H1 (cell line): ENCODE results near the gene ERICH2. TPM values are rescaled to one million over a fixed set of nuclear protein-coding genes. Genes with fewer than 3 reads are reported as not detected.
"Not testable (repeated sequence)": the region's sequence is repeated elsewhere in the genome, so short reads cannot be mapped to it uniquely, and the experiment has no call there.

Source experiments
- CTCF ChIA-PET: fragments of 300-600 bp; sonication (Branson Sonifier 250); formaldehyde crosslinking; loops from one replicate; lab custom pipeline; 2021; ENCODE audit not compliant: partially characterized antibody; lab: Charles Lee
- POLR2A ChIA-PET: fragments of 300-600 bp; sonication (Branson Sonifier 250); formaldehyde crosslinking; loops from one replicate; lab custom pipeline; 2021; ENCODE audit warnings: inconsistent platforms; ENCODE audit not compliant: partially characterized antibody; lab: Charles Lee
- DNase-seq, 2 experiments: peaks; one replicate each; pipeline versions ENCODE4 v3.0.0 to v3.0.0-alpha.2; 2010 to 2022; ENCODE audit warnings: low spot score in 2 of 2, low read depth in 1 of 2, mixed read lengths in 1 of 2
- FAIRE-seq: peaks from 2 replicates; lab custom pipeline; 2011; peaks lifted over from hg19 to GRCh38; lab: Jason Lieb, UNC
- H2AFZ ChIP-seq: 2 replicates; pipeline ENCODE4 v1.8.1; 2012; ENCODE audit warnings: low read length, inconsistent platforms
- H2AK5ac ChIP-seq: 2 replicates; pipeline ENCODE4 v1.6.1; 2013; ENCODE audit warnings: low read depth, low read length
- H2BK120ac ChIP-seq: replicated peaks from 2 replicates; pipeline ENCODE3; 2013; ENCODE audit warnings: low read depth, low read length, inconsistent platforms
- H2BK12ac ChIP-seq: 2 replicates; pipeline ENCODE4 v1.6.1; 2013; ENCODE audit warnings: low read depth, low read length
- H2BK15ac ChIP-seq: 2 replicates; pipeline ENCODE4 v1.6.1; 2013; ENCODE audit warnings: low read length
- H2BK20ac ChIP-seq: 2 replicates; pipeline ENCODE4 v1.6.1; 2013; ENCODE audit warnings: low read length
- H2BK5ac ChIP-seq: 2 replicates; pipeline ENCODE4 v1.6.1; 2013; ENCODE audit warnings: low read depth, low read length
- H3K14ac ChIP-seq: 2 replicates; pipeline ENCODE4 v1.6.1; 2013; ENCODE audit warnings: inconsistent platforms; ENCODE audit not compliant: insufficient read length
- H3K18ac ChIP-seq: 2 replicates; pipeline ENCODE4 v1.6.1; 2013; ENCODE audit warnings: low read length; ENCODE audit errors: extremely low read depth
- H3K23ac ChIP-seq: 2 replicates; pipeline ENCODE4 v1.6.1; 2013; ENCODE audit warnings: inconsistent platforms; ENCODE audit not compliant: insufficient read length
- H3K23me2 ChIP-seq: 2 replicates; pipeline ENCODE4 v1.6.1; 2013; ENCODE audit warnings: low read depth, low read length
- H3K27ac ChIP-seq: 2 replicates; pipeline ENCODE4 v1.6.1; 2011; ENCODE audit warnings: low read depth, low read length, inconsistent platforms
- H3K27me3 ChIP-seq, 4 experiments: replicated peaks in 1 of 4; 1 replicate in 1 of 4; 2 replicates in 3 of 4; pipeline versions ENCODE4 v1.6.1 to v1.8.1; 2011 to 2013; ENCODE audit warnings: low read length in 3 of 4, mild to moderate bottlenecking in 3 of 4, inconsistent platforms in 2 of 4, mixed read lengths in 2 of 4, moderate library complexity in 1 of 4; ENCODE audit not compliant: control insufficient read depth in 3 of 4, insufficient read depth in 3 of 4; ENCODE audit errors: extremely low read depth in 1 of 4
- H3K36me3 ChIP-seq, 4 experiments: 2 replicates each; pipeline versions ENCODE4 v1.6.1 to v1.8.1; 2011 to 2013; ENCODE audit warnings: mild to moderate bottlenecking in 4 of 4, low read length in 3 of 4, moderate library complexity in 2 of 4, control low read depth in 1 of 4, inconsistent platforms in 1 of 4; ENCODE audit not compliant: insufficient read depth in 4 of 4, control insufficient read depth in 2 of 4
- H3K4ac ChIP-seq: replicated peaks from 2 replicates; pipeline ENCODE3; 2013; ENCODE audit warnings: low read length, low read depth, mixed read lengths, inconsistent platforms; ENCODE audit not compliant: insufficient read length
- H3K4me1 ChIP-seq, 4 experiments: replicated peaks in 1 of 4; 1 replicate in 1 of 4; 2 replicates in 3 of 4; pipeline versions ENCODE4 v1.6.1 to v1.8.1; 2011 to 2013; ENCODE audit warnings: low read length in 3 of 4, inconsistent platforms in 2 of 4, mixed read lengths in 1 of 4; ENCODE audit not compliant: insufficient read depth in 4 of 4, control insufficient read depth in 3 of 4
- H3K4me2 ChIP-seq, 2 experiments: 2 replicates each; pipeline versions ENCODE4 v1.6.1 to v1.8.1; 2011 to 2013; ENCODE audit warnings: low read depth in 2 of 2, low read length in 2 of 2, control low read depth in 1 of 2, inconsistent platforms in 1 of 2, mild to moderate bottlenecking in 1 of 2; ENCODE audit not compliant: insufficient read depth in 1 of 2
- H3K4me3 ChIP-seq, 4 experiments: fragments of 200-600, 300-600 bp in 1 of 4; sonication (generic), shearing (Covaris generic), sonication (Bioruptor Twin) in 1 of 4; 2 replicates each; pipeline versions ENCODE4 v1.5.1 to v1.8.1; 2011 to 2016; ENCODE audit warnings: low read length in 4 of 4, low read depth in 3 of 4, control low read depth in 2 of 4, inconsistent platforms in 2 of 4, mild to moderate bottlenecking in 2 of 4, mixed read lengths in 1 of 4, moderate library complexity in 1 of 4; ENCODE audit not compliant: insufficient read depth in 2 of 4; ENCODE audit errors: extremely low read depth in 1 of 4
- H3K56ac ChIP-seq: replicated peaks from 2 replicates; pipeline ENCODE3; 2013; ENCODE audit warnings: low read depth, mild to moderate bottlenecking, mixed read lengths, low read length, inconsistent platforms; ENCODE audit not compliant: insufficient read length
- H3K79me1 ChIP-seq: 2 replicates; pipeline ENCODE4 v1.6.1; 2013; ENCODE audit warnings: low read depth, low read length, control low read depth
- H3K79me2 ChIP-seq, 2 experiments: 2 replicates each; pipeline versions ENCODE4 v1.6.1 to v1.8.1; 2012 to 2013; ENCODE audit warnings: low read length in 2 of 2, mild to moderate bottlenecking in 2 of 2, inconsistent platforms in 1 of 2; ENCODE audit not compliant: insufficient read depth in 2 of 2, control insufficient read depth in 1 of 2
- H3K9ac ChIP-seq, 4 experiments: replicated peaks in 1 of 4; 1 replicate in 1 of 4; 2 replicates in 3 of 4; pipeline versions ENCODE4 v1.6.1 to v1.8.1; 2011 to 2013; ENCODE audit warnings: low read depth in 3 of 4, low read length in 3 of 4, control low read depth in 2 of 4, mild to moderate bottlenecking in 2 of 4, moderate library complexity in 2 of 4, inconsistent platforms in 1 of 4; ENCODE audit errors: extremely low read depth in 1 of 4
- H3K9me3 ChIP-seq, 2 experiments: 2 replicates each; pipeline versions ENCODE4 v1.6.1 to v1.8.1; 2012 to 2013; ENCODE audit warnings: mild to moderate bottlenecking in 2 of 2, moderate library complexity in 2 of 2, control low read depth in 1 of 2, inconsistent platforms in 1 of 2, low read depth in 1 of 2, low read length in 1 of 2, mixed read lengths in 1 of 2; ENCODE audit not compliant: insufficient read depth in 2 of 2
- H4K20me1 ChIP-seq, 2 experiments: replicated peaks in 1 of 2; 2 replicates each; pipeline versions ENCODE3 to v1.8.1; 2011 to 2013; ENCODE audit warnings: inconsistent platforms in 2 of 2, low read length in 2 of 2, mild to moderate bottlenecking in 1 of 2; ENCODE audit not compliant: insufficient read depth in 2 of 2, control insufficient read depth in 1 of 2
- H4K5ac ChIP-seq: 2 replicates; pipeline ENCODE4 v1.6.1; 2013; ENCODE audit warnings: low read length, low read depth, mixed read lengths, inconsistent platforms; ENCODE audit not compliant: insufficient read length
- H4K8ac ChIP-seq: 2 replicates; pipeline ENCODE4 v1.8.0; 2013; ENCODE audit warnings: mild to moderate bottlenecking, moderate library complexity, low read length, inconsistent platforms; ENCODE audit not compliant: insufficient read depth; ENCODE audit errors: extremely low read depth
- H4K91ac ChIP-seq: replicated peaks from 2 replicates; pipeline ENCODE3; 2013; ENCODE audit warnings: low read length, mixed read lengths, inconsistent platforms; ENCODE audit not compliant: insufficient read length
- WGBS, 2 experiments: shearing (Covaris generic) in 1 of 2; methylation state at CpG; one replicate each; pipeline versions ENCODE4 v1.1.6 to v1.1.7; 2013 to 2015; ENCODE audit warnings: low lambda C conversion rate in 2 of 2, mixed read lengths in 2 of 2, inconsistent platforms in 1 of 2, low coverage in 1 of 2, missing lambda C conversion rate in 1 of 2; ENCODE audit not compliant: insufficient replicate concordance in 2 of 2, insufficient coverage in 1 of 2, insufficient read length in 1 of 2; ENCODE audit errors: extremely low coverage in 1 of 2, missing lambda C conversion rate in 1 of 2; 5-methylcytosine and 5-hydroxymethylcytosine counted together
- polyA plus RNA-seq, 7 experiments: library from polyadenylated mRNA; depleted of rRNA in 3 of 7; stranded (reverse) in 5 of 7; unstranded in 2 of 7; fragments of >200 nt in 5 of 7; fragments of 200-250 nt in 2 of 7; gene quantifications; 1 replicate in 5 of 7; 2 replicates in 1 of 7; 4 replicates in 1 of 7; pipeline versions ENCODE4 v1.2.1 to v1.2.3, GENCODE V29; 2011 to 2013; ENCODE audit warnings: missing spikeins in 2 of 7, mixed read lengths in 2 of 7
- total RNA-seq: library from RNA; stranded (reverse); fragmentation: NEBNext Ultra II Directional; extraction: Animal tissue kit (Norgen Biotek cat#: 25700); gene quantifications from 2 replicates; pipeline ENCODE4 v1.2.1, GENCODE V29; 2021

Gene ERICH2
- total and polyA plus RNA-seq, 2 of the 8 experiments (the other 6 are each of a cell fraction or from before 2014, with no cell fraction given), result 0.20 to 2.1 TPM

- not testable (repeated sequence) for DNase-seq, H2AFZ ChIP-seq
These were observed 35.6 kb upstream of the ERICH2 start for GRCh38 chr2:170734601-170735000.

More at GRCh38 chr2:170734601-170735000, 35.6 kb upstream of the ERICH2 start:
- CTCF ChIA-PET, H3K4me2 ChIP-seq, H3K79me1 ChIP-seq, H4K5ac ChIP-seq, H3K27me3 ChIP-seq, H3K9me3 ChIP-seq, H3K4me3 ChIP-seq, H4K8ac ChIP-seq, H2BK12ac ChIP-seq, H2BK20ac ChIP-seq, H2BK15ac ChIP-seq, H3K4me1 ChIP-seq, H2BK5ac ChIP-seq, H3K36me3 ChIP-seq, H3K79me2 ChIP-seq, H3K9ac ChIP-seq, H4K91ac ChIP-seq, H3K23ac ChIP-seq, H3K56ac ChIP-seq, H3K23me2 ChIP-seq, H3K4ac ChIP-seq, H3K27ac ChIP-seq, FAIRE-seq, H3K14ac ChIP-seq, H3K18ac ChIP-seq, POLR2A ChIA-PET, H2AK5ac ChIP-seq, H2BK120ac ChIP-seq, H4K20me1 ChIP-seq: not testable (repeated sequence)
- 79% methylated on average over 2 of the region's 2 CpGs; no CpG with 5 or more reads in 1 of the 2 experiments for WGBS, 2 experiments
